CD4-positive, alpha-beta T cell treated with Interleukin-17A for 1 hour (primary cell): ENCODE measurements around the gene PPY.
"Not testable (repeated sequence)": the region's sequence is repeated elsewhere in the genome, so short reads cannot be mapped to it uniquely, and the experiment has no call there.

ENCODE experiments used
- DNase-seq: peaks from one replicate; pipeline ENCODE4 v3.0.0-alpha.2; 2020

PPY gene, protein sequence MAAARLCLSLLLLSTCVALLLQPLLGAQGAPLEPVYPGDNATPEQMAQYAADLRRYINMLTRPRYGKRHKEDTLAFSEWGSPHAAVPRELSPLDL

DNA sequence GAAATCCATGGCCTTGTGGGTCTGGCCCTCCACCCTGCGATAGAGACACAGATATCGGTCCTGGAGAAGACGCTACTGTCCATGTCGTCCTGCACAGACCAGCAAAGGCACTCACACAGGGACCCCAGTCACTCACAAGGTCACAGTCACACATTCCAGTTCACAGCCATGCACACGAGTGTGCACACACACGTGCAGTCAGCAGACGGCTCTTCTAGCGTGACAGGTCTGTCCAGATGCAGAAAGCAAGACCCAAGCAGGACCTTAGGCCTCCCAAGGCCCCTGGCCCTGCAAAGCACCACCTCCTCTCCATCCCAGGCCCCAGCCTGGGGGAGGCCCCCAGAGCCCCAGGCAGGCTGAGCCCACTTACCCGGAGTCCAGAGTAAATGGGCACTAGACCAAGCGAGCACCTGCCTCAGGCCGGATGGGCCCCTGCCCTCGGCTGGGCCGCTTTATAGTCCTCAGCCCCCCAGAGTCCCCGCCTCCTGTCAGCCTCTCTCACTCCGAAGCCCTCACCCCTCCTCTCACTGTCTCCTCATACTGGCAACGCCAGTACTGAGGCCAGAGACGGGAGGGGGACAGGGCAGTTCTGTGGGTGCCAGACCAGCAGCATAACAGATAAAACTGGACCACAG lies at the start of gene PPY:
TSS of gene PPY (minus strand) at position 426 of the 635 bp plus-strand sequence. CDS start 822 bp downstream, outside the sequence.
- DNase-seq = no peak

DNA sequence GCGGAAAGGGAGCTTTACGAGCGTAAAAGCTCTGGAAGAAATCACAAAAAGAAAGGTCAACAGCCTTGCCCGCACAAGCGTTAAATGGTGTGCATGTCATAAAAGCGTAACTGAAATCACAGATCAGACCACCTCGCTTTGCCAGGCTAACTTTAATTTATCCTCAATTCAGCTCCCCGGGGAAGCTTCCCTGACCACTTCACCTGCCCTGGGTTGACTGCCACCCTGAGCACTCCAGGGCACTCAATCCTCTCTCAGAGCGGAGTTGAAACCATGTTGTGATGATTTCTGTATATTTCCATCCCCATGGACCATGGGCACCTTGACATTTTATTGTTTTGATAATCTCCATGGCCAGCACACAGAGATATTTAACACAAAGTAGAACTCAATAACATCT lies 46.0 kb upstream of the PPY start:
- DNase-seq = no peak

DNA sequence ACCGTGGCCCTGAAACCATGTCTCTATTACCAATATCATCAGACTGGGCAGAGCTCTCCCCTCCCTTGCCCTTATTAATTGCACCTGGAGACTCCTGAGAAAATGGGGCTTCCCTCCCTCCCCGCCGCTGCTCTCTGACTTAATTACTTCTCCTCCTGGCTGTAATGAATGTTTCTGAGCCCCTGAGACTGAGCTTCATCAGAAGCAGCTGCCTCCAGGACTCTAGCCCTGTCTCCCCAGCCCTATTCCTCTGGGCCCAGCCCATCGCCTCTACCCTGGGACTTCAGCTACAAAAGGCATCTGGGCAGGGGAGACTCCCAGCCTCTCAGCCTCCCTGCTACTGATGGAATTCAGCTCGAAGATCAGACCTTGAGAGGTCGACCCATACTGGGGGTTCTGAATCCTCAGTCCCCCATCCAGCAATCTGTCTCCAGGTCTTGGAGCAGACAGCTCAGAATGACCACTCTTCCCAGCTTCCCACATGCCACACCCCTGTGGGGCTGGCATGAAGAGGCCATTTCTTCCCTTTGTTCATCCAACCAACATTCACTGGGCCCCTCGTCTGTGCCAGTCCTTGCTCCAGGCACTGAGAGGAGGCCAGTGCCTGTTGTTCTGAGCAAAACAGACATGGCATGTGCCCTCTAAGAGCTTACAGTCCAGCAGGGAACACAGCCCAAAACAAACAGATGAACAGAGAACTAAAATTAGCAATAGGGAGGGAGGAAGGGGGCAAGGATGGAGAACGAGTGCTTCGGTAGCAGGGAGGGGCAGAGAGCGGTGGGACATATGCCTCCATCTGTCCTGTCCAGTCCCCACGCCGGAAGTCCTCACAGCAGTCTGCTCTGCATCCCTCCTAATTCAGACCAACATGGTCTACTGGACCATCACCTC lies 45.1 kb upstream of the PPY start:
- DNase-seq = no peak

DNA sequence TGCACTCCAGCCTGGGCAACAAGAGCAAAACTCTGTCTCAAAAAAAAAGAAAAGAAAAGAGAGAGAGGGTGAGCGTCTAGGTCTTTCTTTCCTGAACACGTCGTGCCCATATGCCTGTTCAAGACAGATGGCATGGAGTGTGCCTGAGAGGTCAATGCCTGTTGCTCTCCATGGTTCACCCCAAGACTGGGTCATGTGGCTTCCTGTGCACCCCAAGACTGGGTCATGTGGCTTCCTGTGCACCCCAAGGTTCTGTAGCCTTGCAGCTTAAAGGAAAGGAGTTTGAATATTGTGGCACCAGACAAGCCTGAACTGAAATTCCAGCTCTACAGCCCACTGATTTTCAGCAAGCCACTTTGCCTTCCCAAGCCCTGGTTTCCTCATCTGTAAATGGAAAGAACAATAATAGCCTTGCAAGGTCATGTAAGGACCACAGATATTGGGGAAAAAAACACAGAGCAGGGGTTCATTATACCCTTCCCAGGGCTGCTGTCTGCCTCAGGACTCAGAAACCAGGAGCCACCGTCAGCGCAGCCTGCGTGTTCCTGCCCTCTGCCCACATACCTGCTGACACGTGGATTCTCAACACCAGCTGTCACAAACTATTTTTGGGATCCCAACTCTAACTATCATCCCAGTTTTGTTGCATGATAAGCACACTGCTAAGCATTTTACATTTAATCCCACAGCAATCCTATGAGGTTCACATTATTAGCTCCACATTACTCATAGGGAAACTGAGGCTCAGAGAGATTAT lies 44.1 kb upstream of the PPY start:
- DNase-seq = no peak

DNA sequence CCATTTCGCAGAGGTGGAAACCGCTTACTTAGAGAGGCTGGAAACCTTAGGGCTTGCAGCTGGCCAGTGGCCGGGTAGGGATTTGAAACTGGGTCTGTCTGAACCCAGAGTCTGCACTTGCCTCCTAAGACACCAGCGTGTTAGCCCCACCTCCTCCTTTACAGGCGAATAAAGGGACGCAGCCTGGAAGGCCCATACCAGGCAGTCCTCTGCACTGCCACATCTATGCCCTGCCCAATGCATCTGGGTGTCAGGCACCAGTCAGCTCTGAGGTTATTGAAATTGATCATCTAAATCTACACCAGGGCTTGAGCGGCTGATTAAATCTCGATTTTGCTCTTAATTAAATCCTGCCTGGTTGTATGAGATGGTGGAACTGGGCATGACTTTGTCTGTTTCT lies 42.2 kb upstream of the PPY start:
- DNase-seq = no peak

DNA sequence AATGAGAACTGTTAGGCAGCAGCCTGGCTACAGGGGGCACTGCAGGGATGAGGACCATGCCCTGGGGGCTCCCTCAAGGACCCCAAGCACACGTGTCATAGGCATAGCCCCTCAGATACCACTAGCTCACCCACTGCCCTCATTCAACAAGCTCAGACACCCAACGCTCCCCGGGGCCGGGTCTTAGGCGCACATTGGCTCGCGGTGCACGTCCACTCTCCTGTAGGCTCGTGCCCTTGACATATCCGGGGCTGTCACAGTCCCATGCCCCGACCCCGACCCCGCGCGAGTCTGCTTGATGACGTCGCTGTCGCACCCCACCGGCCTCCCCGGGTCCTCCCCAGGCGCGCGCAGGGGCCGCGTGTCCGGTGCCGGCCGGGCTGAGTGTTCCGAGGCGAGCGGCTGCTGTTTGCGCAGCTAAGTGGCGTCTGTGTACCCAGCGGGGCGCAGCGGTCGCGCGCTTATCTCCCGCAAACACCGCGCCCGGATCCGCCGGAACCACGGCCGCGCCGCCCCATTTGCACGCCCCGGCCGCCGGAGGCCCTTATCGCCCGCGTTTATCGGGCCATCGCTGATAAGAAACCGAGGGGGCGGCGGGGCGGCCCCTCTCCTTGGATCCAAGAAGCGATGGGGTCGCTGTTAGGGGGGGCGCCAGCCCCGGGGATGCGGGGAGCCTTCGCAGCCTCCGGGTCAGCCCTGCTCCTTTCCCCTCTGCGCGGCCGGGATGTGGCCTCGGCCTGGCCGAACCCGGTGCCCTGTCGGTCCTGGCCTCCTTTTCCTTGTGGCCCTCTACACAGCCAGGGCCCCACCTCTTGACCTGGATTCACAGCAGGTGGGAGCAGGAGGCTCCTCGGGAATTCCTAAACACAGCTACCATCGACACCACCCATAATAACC lies 41.5 kb upstream of the PPY start:
- DNase-seq = no peak

DNA sequence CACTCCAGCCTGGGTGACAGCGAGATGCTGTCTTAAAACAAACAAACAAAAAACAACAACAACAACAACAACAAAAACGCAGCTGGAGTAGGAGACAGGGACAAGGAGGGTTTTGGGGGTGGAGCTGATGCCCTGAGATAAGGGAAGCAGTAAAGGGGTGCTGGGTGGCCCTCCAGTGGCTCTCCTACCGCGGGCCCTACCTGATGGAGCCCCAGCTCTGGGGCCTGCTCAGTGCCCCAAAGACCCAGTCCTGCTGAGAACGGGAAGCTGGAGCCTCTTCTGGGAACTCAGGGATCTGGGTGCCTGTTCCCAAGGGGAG lies 40.9 kb upstream of the PPY start:
- no peak for DNase-seq

DNA sequence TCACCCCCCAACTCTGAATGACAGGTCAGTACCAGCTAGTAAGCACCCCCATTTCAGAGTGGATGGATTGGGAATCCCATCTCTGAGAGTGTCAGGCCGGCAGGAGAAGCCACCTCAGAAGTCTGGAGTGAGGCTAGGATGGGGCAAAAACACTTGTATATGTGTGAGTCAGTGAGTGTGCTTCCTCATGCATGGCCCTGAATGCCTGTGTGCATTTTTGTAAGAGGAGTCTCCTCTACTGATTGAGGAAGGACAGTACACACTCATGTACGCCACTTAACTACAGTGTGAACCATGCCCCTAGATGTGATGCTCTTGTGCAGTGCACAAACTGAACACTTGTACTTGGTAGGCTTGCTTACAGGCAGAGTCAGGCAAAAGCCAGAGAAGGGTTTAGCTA lies 39.9 kb upstream of the PPY start:
- no peak for DNase-seq

DNA sequence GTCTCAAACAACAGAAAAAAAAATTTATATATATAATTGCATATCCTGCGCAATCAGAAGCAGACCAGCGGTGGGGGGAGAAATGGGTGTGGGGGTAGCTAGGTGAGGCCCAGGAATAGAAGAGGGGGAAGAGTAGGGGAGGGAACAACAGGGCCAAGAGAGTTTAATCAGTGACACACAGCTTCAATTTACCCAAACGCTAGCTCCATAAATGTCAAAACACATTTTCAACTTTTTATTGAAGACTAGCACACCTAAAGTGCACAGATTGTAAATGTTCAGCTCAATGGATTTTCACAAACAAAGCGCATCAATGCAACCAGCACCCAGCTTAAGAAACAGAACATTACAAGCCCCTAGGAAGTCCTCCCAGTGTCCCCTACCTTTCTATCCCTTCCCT lies 37.4 kb upstream of the PPY start:
- DNase-seq = no peak

DNA sequence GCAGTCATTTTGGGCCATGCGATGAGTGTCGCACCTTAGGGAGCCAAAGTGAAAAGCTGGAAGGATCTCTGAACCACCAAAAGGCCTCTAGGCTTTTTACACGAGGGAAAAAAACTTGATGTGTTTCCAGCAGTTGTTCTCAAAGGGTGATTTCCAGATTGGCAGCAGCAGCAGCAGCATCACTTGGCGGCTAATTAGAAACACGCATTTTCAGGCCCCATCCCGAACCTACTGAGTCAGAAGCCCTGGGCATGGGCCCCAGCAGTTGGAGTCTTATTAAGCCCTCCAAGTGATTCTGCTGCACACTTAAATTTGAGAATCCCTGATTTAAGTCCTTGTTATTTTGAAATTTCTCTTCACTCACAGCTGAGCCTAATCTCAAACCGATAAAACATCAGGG lies 36.7 kb upstream of the PPY start:
- no peak for DNase-seq

DNA sequence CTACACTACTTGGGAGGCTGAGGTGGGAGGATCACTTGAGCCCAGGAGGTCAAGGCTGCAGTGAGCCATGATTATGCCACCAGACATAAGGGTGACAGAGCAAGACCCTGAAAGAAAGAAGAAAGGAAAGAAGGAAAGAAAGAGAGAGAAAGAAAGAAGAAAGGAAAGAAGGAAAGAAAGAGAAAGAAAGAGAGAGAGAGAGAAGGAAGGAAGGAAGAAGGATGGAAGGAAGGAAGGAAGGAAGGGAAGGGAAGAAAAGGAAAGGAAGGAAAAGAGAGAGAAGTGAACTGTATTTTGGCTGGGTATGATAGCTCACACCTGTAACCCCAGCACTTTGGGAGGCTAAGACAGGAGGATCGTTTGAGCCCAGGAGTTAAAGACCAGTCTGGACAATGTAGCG lies 35.8 kb upstream of the PPY start:
- no peak for DNase-seq

DNA sequence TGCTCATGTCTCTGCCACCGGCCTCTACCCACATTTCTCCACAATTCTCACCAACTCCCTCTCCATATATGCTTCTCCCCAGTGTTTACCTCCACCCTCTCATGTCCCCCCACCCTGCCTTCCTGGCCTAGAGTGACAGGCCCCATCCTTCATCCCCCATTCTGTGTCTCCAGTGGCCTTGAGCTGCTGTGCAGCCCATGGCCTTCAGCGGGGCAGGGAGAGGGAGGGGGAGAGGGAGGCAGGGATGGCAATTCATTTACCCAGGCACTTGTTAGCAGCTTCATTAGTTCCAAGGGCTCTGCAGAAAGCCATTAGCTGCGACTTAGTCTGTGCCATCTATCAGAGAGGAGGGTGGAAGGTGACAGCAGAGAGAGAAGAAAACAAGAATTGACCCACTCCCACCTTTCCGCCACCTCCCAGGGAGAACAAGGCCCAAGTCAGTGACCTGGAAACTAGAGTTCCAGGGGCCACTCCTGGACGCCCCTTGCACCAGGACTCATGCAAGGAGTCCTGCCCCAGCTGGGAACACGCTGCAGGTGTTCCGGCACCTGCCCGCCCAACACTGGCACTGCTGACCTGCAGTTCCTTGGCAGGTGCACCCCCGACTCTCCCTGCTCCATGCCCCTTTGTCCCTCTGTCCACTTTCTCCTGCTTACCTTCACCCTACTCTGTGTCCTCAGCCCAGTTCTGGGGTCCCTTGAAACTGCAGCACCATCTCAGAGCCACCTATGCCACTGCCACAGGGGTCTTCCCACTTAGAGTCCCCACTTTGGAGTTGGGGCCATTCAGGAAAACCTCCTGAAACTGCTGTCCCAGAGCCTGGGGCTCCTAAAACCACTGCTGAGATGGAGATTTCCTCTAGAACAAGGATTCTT lies 34.9 kb upstream of the PPY start:
- DNase-seq = no peak

DNA sequence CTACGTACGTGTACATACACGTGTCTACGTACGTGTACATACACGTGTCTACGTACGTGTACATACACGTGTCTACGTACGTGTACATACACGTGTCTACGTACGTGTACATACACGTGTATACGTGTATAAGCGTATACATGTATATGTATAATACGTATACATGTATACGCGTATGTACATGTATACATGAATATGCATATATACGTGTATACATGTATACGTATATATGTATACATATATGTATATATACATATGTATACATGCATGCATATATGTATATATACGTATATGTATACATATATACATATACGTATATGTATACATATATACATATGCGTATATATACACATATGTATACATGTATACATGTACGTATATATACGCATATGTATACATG lies 33.6 kb upstream of the PPY start:
- no peak for DNase-seq

DNA sequence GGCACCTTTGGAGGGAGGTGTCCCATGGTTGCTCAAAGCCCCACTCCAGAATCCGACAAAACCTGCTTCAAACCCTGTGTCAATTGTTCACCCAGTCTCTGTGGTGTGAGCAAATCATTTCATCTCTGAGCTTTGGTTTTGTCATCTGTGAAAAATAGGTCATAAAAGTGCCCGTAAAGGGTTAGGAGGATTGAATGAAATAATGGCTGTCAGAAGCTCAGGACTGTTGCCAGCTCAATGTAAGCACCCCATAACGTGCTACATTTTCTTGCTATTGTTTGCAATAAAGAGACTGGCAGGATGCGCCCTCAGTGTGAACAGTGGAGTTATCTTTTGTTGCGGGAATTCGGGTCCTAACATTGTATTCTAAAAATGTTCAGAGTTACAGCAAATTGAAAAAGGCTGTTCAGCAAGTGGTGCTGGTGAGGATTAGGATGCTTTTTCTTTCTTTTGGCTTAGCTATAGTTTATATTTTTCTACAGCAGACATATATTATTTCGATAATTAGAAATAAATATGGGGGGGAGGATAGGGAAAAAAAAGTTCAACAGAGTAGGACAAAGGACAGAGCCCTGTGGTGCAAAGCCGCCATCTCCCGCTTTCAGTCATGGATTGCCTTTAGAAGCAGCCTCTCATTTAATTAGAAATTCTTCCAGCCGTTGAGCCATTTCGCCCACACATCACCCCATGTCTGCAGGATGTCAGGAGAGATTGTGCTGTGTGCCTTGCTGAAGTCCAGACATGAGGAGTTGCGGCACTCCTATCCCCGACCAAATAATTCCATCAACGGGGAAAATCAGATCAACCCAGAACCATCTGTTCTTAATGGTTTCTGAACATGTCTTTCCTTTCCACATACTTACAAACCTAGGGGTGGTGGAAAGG lies 32.3 kb upstream of the PPY start:
- DNase-seq = no peak

DNA sequence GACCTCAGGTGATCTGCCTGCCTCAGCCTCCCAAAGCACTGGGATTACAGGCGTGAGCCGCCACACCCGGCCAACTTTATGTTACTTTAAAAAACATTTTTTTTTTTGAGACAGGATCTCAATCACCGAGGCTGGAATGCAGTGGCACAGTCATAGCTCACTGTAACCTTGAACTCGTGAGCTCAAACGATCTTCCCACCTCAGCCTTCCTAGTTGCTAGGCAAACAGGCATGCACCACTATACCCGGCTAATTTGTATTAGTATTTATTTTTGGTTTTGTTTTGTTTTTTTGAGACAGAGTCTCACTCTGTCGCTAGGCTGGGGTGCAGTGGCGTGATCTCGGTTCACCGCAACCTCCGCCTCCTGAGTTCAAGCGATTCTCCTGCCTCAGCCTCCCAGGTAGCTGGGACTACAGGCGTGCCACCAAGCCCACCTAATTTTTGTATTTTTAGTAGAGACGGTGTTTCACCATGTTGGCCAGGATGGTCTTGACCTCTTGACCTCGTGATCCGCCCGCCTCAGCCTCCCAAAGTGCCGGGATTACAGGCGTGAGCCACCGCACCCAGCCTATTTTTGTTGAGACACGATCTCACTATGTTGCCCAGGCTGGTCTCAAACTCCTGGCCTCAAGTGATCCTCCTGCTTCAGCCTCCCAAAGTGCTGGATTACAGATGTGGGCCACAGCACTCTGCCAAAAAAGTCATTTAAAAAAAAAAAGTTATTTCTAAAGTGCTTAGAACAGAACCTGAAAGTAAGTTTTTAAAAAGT lies 30.4 kb upstream of the PPY start:
- DNase-seq = not testable (repeated sequence)

DNA sequence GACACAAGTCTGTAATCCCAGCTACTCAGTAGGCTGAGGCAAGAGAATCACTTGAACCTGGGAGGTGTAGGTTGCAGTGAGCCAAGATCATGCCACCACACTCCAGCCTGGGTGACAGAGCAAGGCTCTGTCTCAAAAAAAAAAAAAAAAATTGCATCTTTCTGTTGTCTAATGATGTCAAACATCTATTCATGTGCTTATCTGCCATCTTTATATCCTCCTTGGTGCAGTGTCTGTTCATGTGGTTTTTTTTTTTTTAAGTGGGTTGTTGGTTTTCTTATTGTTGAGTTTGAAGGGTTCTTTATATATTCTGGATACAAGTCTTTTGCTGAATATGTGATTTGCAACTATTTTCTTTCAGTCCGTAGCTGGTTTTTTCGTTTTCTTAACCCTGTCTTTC lies 29.2 kb upstream of the PPY start:
- DNase-seq = not testable (repeated sequence)

DNA sequence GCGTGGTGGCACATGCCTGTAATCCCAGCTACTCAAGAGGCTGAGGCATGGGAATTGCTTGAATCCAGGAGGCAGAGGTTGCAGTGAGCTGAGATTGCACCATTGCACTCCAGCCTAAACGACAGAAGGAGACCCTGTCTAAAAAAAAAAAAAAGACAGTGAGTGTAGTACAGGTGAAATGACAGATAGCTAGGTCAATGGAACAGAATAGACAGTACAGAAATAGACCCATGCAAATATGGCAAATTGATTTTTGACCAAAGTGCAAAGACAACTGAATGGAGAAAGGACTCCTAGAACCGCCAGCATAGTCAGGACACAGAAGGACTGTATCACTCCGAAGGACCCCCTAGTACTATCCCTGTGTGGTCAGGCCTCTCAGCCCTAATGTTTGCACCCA lies 28.1 kb upstream of the PPY start:
- no peak for DNase-seq

DNA sequence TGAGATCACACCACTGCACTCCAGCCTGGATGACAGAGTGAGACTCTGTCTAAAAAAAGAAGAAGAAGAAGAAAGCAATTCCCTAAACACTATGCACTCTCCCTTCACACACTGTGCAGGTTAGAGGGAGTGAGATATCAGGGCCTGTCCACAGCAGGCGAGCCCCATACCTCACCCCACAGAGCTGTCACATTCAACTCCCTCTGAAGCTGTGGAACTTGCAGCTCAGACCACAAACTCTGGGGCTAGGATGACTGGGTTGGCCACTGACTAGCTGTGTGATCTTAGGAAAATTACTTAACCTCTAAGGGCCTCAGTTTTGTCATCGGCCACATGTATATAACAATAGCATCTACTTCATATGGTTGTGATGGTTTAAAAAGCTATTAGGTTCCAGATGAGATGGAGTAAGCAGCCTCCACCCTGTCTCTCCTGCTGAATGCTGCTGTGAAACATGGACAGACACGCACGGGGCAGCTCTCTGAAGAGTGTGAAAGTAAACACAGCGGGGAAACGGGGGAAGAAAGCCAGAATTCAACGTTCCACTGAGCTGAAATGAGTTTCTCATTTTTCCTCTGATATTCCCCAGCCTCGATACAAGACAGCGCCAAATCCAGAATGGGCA lies 25.1 kb upstream of the PPY start:
- DNase-seq = no peak

DNA sequence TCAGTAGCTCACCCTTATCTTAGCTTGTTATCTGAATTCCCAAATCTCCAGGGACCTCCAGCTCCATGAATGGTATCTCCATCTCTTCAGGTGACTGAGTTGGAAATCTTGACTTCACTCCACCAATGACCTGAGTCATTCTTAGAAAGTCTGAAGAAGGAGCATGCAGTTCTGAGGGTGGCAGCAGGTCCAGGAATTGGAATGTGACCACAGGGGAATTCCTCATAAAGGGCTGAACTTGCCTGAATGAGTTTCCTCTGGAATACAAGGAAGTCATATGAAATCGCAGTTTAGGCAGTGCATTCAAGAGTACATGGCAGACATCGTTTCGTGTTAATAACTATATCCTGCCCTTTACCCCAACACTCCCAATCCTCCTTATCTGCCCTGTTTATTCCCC lies 24.0 kb upstream of the PPY start:
- no peak for DNase-seq
